GM12872 (cell line): Measurements from ENCODE around the gene ZBTB21.

Experiments
- CTCF ChIP-seq: IDR thresholded peaks from 3 replicates; pipeline ENCODE4 v1.5.1; 2011; ENCODE audit warnings: low read depth, mild to moderate bottlenecking, low read length, moderate library complexity; ENCODE audit not compliant: insufficient read depth

Gene ZBTB21

GRCh38 chr21:42043201-42043895 is 33.2 kb upstream of the ZBTB21 start:
- no peak for TF ChIP-seq CTCF

DNA sequence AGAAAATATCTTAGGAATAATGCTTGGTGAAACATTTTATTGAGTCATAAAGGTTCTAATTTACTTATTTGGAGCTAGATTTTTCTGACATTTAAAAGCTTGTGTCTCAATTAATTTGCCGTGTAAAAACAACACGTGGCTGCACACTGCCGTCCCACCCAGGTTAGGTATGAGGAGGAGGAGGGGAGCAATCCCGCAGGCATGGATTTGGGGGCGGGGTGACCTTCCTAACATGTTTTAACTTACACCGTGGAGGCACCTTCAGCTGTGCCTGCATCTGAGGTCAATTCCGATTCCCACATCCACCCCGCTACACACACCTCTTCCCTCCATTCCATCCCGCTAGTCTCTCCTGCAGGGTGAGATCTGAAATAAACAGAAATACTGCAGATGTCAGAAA is 32.5 kb upstream of the ZBTB21 start:
- no peak for TF ChIP-seq CTCF

GRCh38 chr21:42041711-42042110 is 31.6 kb upstream of the ZBTB21 start:
- no peak for TF ChIP-seq CTCF

DNA sequence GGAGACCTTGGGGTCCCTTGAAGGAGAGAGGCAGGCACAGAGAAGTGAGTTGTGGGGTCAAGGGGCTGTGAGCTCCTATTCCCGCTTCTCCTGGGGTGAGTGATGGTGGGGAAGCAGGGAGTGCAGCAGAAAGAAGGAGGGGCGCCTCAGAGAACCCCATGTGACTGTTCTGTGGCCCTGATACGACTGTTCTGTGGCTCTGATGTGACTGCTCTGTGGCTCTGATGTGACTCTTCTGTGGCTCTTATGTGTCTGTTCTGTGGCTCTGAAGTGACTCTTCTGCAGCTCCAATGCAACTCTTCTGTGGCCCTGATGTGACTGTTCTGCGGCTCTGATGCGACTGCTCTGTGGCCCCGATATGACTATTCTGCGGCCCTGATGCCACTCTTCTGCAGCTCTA is 31.1 kb upstream of the ZBTB21 start:
- no peak for TF ChIP-seq CTCF

DNA sequence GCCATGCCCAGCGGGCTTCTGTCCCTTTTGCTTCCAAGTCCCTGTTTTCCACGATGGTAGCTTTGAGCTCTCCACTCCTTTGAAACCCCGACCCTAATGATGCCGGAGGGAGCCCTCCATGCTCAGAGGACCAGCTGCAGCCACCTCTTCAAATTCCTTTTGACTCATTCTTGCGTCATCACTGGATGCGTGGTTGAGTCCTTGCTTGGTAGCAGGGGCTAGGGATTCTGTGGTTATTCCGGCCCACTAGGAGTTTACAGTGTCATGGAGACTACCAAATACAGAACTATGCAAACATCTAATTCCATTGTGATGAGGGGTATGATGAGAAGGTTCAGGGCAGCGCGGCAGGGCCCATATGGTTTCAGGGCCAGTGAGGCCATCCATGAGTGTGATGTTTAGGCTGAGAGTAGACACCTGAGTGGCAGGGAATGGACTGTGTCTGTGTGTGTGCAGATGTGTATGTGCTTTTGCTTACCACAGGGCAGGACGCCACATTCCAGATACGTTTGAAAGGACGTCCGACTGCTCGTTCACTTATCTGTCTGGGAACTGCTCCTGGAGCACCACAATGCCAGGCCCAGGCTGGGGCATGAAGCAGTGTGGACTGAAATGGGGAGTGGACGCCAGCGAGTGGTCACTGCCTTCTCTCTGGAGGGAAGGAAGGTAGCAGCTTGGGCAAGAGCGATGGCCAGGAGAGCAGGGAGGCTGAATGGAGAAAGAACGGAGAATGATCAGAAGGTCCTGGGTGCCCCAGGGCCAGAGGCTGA is 30.4 kb upstream of the ZBTB21 start:
- TF ChIP-seq CTCF: no peak

DNA sequence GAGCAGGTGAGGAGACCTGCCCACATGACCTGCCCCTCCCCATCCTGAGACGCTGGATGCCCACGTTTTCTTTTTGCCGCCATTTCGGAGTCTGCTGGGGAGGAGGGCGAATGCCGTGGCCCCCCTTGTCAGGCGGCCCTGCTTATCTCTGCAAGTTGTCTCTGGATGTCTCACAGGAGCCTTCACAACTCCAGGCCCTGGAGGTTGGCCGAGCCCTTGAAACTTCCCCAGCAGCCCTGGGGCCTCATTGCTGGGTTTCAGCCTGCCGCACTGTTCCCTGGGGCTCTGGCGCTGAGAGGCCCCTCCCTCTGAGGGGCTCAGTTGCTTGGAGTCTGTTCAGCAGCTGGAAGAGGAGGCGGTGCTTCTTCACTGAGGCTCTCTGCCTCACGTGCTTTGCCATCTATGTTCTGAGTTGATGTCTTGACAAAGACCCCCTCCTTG is 29.8 kb upstream of the ZBTB21 start:
- TF ChIP-seq CTCF: no peak

GRCh38 chr21:42039470-42039901 is 29.3 kb upstream of the ZBTB21 start:
- TF ChIP-seq CTCF: no peak
